GM19351 (cell line): ENCODE data around the gene C12orf50.
"Not testable (repeated sequence)": the region's sequence is repeated elsewhere in the genome, so short reads cannot be mapped to it uniquely, and the experiment has no call there.

ENCODE experiments used
- ATAC-seq: cut with Tn5 transposase; IDR thresholded peaks from one replicate; pipeline ENCODE4 v1.9.1; 2021; ENCODE audit warnings: mild to moderate bottlenecking, moderate library complexity; ENCODE audit not compliant: unreplicated experiment

The C12orf50 gene

DNA sequence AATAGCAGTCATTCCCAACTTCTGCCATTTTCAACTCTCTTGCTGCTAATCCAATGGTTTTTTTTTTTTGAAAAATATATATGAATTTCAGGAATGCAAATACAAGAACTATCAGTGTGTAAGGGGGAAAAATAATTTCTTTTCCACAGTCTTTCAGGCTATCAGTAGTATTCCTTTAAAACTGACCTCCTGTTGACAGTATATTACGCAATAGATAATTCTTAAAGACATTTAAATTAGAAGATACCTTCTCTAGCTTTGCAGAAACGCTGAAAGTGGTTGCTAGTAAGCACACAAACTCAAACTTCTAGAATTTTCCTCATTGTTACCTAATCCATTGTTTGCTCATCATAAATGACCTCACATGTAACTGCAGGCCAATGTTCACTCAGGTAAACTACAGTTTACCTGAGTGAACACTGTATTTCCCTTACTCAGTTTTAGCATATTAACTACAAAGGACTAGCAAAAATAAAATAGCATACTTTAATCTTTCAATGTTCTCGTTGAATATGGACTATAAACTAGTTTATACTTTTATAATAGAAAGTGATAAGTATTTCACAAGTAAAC is at the start of gene C12orf50:
Gene C12orf50, minus strand, starts transcription at position 309 of the 573 bp plus-strand sequence. CDS start 2,439 bp downstream, outside the sequence.
- ATAC-seq = no peak

GRCh38 chr12:88067301-88067700 is 38.1 kb upstream of the C12orf50 start:
- ATAC-seq = no peak

DNA sequence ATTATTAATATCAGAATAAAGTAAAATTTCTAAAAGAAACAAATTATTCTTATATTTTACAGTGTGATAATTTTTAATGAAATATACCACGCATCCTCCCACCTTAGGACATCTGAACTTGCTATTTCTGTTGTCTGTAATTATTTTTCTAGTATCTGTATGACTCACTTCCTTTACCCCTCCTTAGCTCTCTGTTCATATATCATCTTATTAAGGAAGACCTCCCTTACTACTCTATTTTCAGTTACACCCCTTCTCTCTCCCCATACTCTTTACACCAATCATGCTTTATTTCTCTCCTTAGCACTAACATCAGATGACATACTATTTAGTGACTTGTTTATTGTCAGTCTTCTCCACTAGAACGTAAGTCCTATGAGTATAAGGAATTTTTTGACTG is 34.2 kb upstream of the C12orf50 start:
- ATAC-seq = peak; percentile 93

DNA sequence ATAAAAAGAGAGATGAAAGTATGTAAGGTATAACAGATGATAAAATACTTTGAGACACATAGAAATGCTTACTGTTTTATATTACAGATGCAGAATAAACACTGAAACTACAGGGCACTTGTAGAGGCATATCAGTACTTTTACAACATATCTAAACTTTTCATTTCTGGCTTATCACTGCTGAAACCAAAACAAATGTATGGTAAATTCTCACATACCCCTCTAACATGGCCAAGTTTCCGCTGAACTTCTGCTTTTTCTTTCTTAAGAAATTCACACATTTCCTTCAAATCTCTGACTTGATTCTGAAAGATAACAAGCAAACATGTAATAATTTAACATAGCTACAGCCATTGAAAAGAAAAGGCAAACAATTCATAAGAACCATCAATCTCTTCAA is 33.3 kb upstream of the C12orf50 start:
- peak; percentile 68 for ATAC-seq

DNA sequence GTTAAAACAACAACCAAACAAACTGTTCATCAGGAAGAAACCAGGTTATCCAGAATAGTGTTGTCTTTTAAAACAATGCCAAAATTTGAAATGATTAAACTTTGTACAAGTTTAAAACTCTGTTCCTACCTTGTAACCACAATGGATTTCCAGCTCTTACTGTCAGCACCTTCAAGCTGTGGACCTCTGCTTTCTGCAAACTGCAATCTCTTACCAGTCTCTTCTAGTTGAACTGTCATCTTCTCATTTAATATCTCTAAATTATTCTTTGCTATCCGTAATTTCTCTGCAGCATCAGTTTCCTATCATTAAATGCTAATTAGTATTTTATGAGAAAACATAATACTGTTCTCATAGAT is 29.5 kb upstream of the C12orf50 start:
- no peak for ATAC-seq

DNA sequence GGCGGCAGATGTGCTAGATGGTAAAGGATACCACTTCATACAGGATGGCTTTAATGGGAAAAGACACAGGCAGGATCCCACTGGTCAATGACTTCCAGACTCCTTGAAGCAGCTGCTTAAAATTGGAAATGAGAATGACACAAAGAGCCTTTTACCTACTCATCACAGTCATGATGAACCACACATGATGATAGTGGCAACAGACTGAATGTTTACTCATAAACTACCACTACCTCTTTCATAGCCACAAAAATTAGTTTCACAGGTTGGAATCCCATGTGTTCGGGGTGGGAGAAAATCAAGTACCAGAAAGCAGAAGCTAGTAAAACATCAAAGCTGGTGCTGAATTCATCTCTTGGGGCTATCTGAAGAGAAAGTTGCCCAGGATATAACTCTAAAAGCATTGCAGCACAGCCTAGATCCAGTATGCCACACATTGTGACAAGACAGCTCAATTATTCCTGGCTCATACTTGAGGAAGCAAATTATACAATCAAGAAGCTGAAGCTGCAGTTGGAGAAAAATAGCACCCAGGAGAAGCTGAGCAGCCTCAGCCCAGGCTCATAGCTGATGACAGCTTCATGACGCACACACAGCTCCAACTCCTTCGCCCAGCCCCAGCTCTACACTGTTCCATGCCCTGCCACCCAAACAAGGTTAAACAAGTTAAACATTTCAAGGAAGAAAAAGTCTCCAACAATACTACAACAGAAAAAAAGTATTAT is 29.0 kb upstream of the C12orf50 start:
- no peak for ATAC-seq

- no peak for ATAC-seq
Measured at GRCh38 chr12:88056571-88056970, 27.4 kb upstream of the C12orf50 start.

GRCh38 chr12:88052686-88053085 is 23.5 kb upstream of the C12orf50 start:
- ATAC-seq = peak; percentile 74

DNA sequence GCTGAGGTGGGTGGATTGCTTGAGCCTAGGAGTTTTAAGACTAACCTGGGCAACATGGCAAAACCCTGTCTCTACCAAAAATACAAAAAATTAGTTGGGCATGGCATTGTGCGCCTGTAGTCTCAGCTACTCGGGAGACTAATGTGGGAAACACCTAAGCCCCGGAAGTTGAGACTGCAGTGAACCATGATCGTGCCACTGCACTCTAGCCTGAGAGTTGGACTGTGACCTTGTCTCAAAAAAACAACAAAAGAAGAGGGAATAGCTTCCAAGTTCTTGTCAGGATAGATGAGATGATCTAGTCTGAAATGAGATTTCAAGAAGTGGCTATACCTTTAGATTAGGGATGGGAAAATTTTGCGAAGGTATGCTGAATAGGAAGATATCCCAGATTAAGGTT is 14.8 kb upstream of the C12orf50 start:
- no peak for ATAC-seq

- no peak for ATAC-seq
Measured at GRCh38 chr12:88037770-88038169, 8.6 kb upstream of the C12orf50 start.

- no peak for ATAC-seq
Measured at GRCh38 chr12:88036353-88036965, 7.3 kb upstream of the C12orf50 start.

DNA sequence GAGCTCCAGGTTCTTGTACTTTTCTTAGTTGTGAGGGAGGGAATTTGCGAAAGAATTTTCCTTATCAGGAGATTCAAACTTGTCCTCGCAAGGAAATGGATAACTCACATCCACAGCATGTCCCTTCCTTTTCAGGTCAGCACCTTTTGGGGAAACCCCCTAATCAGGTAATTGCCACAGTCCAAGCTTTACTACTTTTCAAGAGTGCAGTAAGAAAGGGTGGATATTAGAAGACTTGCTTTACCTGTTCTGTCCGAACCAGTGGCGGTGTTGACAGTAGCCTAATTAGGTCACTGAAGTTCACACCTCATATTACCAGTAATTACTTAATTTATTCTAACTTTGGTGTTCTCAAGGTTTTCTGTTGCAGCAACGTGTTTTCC is 6.7 kb upstream of the C12orf50 start:
- ATAC-seq = peak; percentile 19

DNA sequence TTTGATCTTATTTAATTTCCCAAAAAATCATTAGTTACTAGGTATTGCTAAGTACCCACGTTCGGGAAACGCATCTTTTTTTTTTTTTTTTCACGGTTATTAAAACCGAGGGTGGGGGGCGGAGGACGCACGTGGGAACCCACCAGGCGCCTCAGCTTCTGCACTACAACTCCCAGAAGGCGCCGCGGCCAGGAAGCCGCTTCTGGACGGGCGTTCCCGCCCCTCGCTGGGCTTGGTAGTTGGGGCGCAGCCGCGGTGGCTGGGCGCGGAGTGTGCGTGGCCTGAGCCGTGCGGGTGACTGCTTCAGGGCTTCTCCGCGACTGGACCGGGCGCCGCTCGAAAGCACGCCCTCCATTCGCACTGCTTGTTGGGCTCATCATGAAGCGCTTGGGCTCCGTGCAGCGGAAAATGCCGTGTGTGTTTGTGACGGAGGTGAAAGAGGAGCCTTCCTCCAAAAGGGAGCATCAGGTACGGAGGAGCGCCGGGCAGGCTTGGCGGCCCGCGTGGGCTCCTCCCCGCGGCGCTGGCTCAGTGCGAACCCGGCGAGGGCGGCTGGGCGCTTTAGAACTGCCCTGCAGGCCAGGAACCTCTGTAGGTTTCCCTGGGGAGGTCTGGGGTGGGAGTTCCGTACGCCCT is 6.2 kb upstream of the C12orf50 start:
- peak; percentile 98 for ATAC-seq

DNA sequence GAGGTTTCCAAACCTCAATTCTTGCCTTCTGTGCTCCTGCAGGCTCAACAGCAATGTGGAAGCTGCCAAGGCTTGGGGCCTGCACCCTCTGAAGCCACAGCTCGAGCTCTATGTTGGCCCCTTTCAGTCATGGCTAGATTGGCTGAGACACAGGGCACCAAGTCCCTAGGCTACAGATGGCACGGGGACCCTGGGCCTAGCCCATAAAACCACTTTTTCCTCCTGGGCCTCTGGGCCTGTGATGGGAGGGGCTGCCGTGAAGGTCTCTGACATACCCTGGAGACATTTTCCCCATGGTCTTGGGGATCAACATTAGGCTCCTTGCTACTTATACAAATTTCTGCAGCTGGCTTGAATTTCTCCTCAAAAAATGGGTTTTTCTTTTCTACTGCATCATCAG is 2.0 kb upstream of the C12orf50 start:
- ATAC-seq = not testable (repeated sequence)

DNA sequence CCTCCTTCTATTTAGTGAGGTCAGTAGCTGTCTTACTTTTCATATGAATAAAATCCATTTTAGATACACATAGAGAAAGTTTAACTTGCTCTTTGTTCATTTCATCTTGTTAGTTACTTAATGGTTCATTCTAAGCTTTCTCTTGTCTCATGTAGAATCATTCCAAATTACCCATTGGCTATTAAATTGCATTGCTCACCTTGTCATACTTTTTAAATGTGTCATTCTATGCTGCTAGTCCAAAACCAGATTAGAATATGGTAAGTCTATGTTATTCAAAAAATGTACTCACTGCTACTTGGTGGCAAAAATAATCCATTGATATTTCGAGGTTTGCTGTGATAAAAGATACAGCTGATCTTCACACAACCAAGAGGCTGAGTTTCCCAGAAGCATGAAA is 3.0 kb downstream of the C12orf50 start:
- ATAC-seq = no peak

DNA sequence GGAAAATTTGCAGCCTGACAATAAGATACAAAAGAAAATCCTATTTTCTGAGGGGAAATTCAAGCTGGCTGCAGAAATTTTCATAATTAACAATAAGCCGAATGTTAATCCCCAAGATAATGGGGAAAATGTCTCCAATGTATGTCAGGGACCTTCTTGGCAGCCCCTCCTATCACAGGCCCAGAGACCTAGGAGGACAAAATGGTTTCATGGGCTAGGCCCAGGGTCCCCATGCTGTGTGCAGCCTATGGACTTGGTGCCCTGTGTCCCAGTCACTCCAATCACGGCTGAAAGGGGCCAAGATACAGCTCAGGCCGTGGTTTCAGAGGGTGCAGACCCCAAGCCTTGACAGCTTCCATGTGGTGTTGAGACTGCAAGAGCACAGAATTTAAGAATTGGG is 11.2 kb downstream of the C12orf50 start:
- ATAC-seq = no peak

GRCh38 chr12:88015825-88016224 is 13.4 kb downstream of the C12orf50 start:
- no peak for ATAC-seq

GRCh38 chr12:88011755-88012154 is 17.4 kb downstream of the C12orf50 start:
- ATAC-seq = no peak

DNA sequence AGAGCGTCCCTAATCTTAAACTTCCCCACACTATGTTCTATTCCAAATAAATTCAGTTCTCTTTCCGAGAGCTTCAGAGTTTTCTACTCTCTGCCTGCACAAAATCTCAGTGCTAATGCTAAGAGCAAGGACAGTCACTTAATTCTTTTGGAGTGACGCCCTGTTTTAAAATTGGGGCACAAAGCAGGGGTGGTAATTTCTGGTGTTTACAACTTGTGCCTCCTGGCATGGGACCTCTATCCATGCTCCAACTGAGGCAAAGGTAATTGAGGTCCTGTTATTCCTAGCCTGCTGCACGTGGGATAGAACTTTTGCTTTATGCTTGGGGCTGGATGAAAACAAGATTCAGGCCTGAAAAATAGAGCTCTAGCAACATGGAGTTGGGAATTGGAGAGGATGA is 22.9 kb downstream of the C12orf50 start:
- ATAC-seq = no peak

DNA sequence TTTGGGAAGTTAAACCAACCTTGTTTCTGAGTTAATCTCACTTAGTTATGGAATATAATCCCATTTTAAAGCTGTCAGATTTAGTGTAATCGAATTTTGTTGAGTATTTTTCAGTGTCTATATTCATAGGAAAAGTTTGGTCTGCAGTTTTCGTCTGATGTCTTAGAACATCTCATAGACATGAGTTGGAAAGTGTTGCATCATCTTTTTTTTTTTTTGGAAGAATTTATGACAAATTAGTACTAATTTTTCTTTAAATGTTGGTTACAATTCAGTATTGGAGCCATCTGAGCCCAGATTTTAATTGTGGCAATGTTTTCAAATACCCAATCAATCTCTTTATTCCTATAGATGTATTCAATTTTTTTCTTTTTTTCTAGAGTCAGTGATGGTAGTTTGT is 27.9 kb downstream of the C12orf50 start:
- no peak for ATAC-seq

DNA sequence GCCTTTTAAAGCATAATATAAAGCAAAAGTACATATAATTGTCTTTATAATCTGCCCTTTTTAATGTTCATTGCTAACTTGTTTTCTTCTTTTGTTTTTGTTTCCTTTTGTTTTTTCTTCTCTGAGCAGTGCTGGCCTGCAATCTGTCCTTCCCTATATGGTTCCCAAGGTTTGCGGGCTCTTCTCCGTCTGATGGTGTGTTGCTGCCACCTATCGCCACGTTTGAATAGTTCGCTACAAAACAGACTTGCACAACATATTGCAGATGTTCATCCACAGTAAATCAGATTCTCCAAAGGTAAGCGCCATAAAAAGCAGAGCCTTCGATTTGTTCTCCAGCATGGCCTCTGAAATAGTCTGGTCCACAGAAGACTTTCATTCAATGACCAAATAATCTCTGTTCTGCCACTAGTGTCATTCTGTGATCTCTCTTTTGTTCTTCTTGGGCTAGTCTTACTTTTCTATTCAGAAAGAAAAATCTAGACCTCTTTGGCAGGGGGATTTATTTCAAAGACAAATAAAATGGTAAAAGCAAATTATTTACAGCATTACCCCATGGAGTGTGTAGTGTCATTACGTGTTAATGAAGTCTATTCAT is 33.5 kb downstream of the C12orf50 start:
- ATAC-seq = peak; percentile 87

- peak; percentile 58 for ATAC-seq
Measured at GRCh38 chr12:87991483-87991882, 37.7 kb downstream of the C12orf50 start.
